GM18511 (cell line): ENCODE measurements around the gene MRPS33.

Source experiments
- ATAC-seq: cut with Tn5 transposase; IDR thresholded peaks from one replicate; pipeline ENCODE4 v1.9.1; 2021; ENCODE audit warnings: mild to moderate bottlenecking, moderate library complexity; ENCODE audit not compliant: unreplicated experiment

The MRPS33 gene

GRCh38 chr7:141012696-141013344 lies 1.9 kb downstream of the MRPS33 start:
- ATAC-seq: no peak

- ATAC-seq: peak; percentile 26
These were observed 2.6 kb downstream of the MRPS33 start for GRCh38 chr7:141012044-141012685.

GRCh38 chr7:141011443-141011842 lies 3.3 kb downstream of the MRPS33 start:
- ATAC-seq: no peak

GRCh38 chr7:141003172-141004065 lies 11.3 kb downstream of the MRPS33 start:
- no peak for ATAC-seq

GRCh38 chr7:141001546-141001945 lies 13.2 kb downstream of the MRPS33 start:
- ATAC-seq: no peak

GRCh38 chr7:141001122-141001521 lies 13.6 kb downstream of the MRPS33 start:
- no peak for ATAC-seq

- no peak for ATAC-seq
These were observed 16.0 kb downstream of the MRPS33 start for GRCh38 chr7:140998715-140999114.

- ATAC-seq: no peak
These were observed 22.3 kb downstream of the MRPS33 start for GRCh38 chr7:140992422-140992821.

GRCh38 chr7:140990193-140990962 lies 24.4 kb downstream of the MRPS33 start:
- ATAC-seq: no peak

- peak; percentile 87 for ATAC-seq
These were observed 25.7 kb downstream of the MRPS33 start for GRCh38 chr7:140989068-140989467.

- no peak for ATAC-seq
These were observed 30.9 kb downstream of the MRPS33 start for GRCh38 chr7:140983802-140984201.

GRCh38 chr7:140982508-140982907 lies 32.2 kb downstream of the MRPS33 start:
- no peak for ATAC-seq

GRCh38 chr7:140981951-140982350 lies 32.8 kb downstream of the MRPS33 start:
- ATAC-seq: no peak

- no peak for ATAC-seq
These were observed 37.0 kb downstream of the MRPS33 start for GRCh38 chr7:140977741-140978140.

- no peak for ATAC-seq
These were observed 41.6 kb downstream of the MRPS33 start for GRCh38 chr7:140972876-140973829.

- no peak for ATAC-seq
These were observed 42.4 kb downstream of the MRPS33 start for GRCh38 chr7:140972344-140972743.

- no peak for ATAC-seq
These were observed 47.3 kb downstream of the MRPS33 start for GRCh38 chr7:140967438-140967837.

- no peak for ATAC-seq
These were observed 48.1 kb downstream of the MRPS33 start for GRCh38 chr7:140966561-140967233.

- no peak for ATAC-seq
These were observed 53.6 kb downstream of the MRPS33 start for GRCh38 chr7:140961117-140961516.
